Type B pancreatic cell (in vitro differentiated cells): ENCODE results near the gene OR52B2. TPM values are rescaled to one million over a fixed set of nuclear protein-coding genes. Genes with fewer than 3 reads are reported as not detected.
"Not testable (repeated sequence)": the region's sequence is repeated elsewhere in the genome, so short reads cannot be mapped to it uniquely, and the experiment has no call there.

Source experiments
- DNase-seq: peaks from one replicate; pipeline ENCODE4 v3.0.0; 2021; ENCODE audit warnings: mixed read lengths; ENCODE audit not compliant: unreplicated experiment; ENCODE audit errors: extremely low spot score
- H3K27ac Mint-ChIP-seq: 2 replicates; pipeline ENCODE4 v1.8.0; 2021; ENCODE audit warnings: mild to moderate bottlenecking, mixed read lengths
- H3K27me3 Mint-ChIP-seq: 2 replicates; pipeline ENCODE4 v1.8.0; 2021; ENCODE audit warnings: mixed read lengths
- H3K36me3 Mint-ChIP-seq: 2 replicates; pipeline ENCODE4 v1.8.0; 2021; ENCODE audit warnings: mixed read lengths
- H3K4me1 Mint-ChIP-seq: one replicate; pipeline ENCODE4 v1.8.0; 2021; ENCODE audit warnings: mixed read lengths; ENCODE audit not compliant: unreplicated experiment
- H3K4me3 Mint-ChIP-seq: 2 replicates; pipeline ENCODE4 v1.8.0; 2021; ENCODE audit warnings: mild to moderate bottlenecking, mixed read lengths
- H3K9me3 Mint-ChIP-seq: 2 replicates; pipeline ENCODE4 v1.8.0; 2021; ENCODE audit warnings: mixed read lengths
- CTCF ChIP-seq: fragments of 200-600 bp; sonication (generic); conservative IDR thresholded peaks from 2 replicates; pipeline ENCODE4 v1.5.0; 2021; ENCODE audit warnings: antibody characterized with exemption, mild to moderate bottlenecking
- total RNA-seq: library from RNA; stranded (reverse); gene quantifications from 2 replicates; pipeline ENCODE4 v1.2.1, GENCODE V29; 2021; ENCODE audit warnings: low replicate concordance

Gene OR52B2
- total RNA-seq, 1 donor from 2014 or later = not detected

- Mint-ChIP-seq H3K4me3 (no peak overlapping the region), H3K4me1 (no peaks in the 10 kb centered on the region), H3K27me3 (no peaks in the 10 kb centered on the region), H3K9me3 (no peaks in the 10 kb centered on the region), H3K27ac (no peak overlapping the region), H3K36me3 (no peaks in the 10 kb centered on the region)
- TF ChIP-seq CTCF = no peak
- no peak for DNase-seq
Observed at GRCh38 chr11:6156628-6157359, 13.3 kb downstream of the OR52B2 start.

- TF ChIP-seq CTCF = no peak
- Mint-ChIP-seq H3K4me3 (no peak overlapping the region), H3K4me1 (no peaks in the 10 kb centered on the region), H3K27me3 (no peaks in the 10 kb centered on the region), H3K27ac (no peak overlapping the region), H3K9me3 (no peaks in the 10 kb centered on the region), H3K36me3 (no peaks in the 10 kb centered on the region)
- DNase-seq = no peak
Observed at GRCh38 chr11:6152126-6152525, 18.0 kb downstream of the OR52B2 start.

- no peak for TF ChIP-seq CTCF
- no peaks in the 10 kb centered on the region for H3K36me3 Mint-ChIP-seq
- H3K9me3 Mint-ChIP-seq = no peaks in the 10 kb centered on the region
- no peak overlapping the region for H3K4me3 Mint-ChIP-seq
- DNase-seq = no peak
- no peak overlapping the region for H3K27ac Mint-ChIP-seq
- no peaks in the 10 kb centered on the region for H3K27me3 Mint-ChIP-seq
- H3K4me1 Mint-ChIP-seq = no peaks in the 10 kb centered on the region
Observed at GRCh38 chr11:6151117-6151516, 19.0 kb downstream of the OR52B2 start.

GRCh38 chr11:6143737-6144136 is 26.4 kb downstream of the OR52B2 start:
- H3K36me3 Mint-ChIP-seq, H3K27me3 Mint-ChIP-seq, DNase-seq, H3K9me3 Mint-ChIP-seq, H3K27ac Mint-ChIP-seq, H3K4me1 Mint-ChIP-seq: not testable (repeated sequence)
- peak overlapping the region; percentile 66 for H3K4me3 Mint-ChIP-seq

GRCh38 chr11:6142936-6143335 is 27.2 kb downstream of the OR52B2 start:
- H3K4me3 Mint-ChIP-seq = peak overlapping the region; percentile 66
- H3K27ac Mint-ChIP-seq = no peak overlapping the region
- H3K27me3 Mint-ChIP-seq = no peaks in the 10 kb centered on the region
- no peaks in the 10 kb centered on the region for H3K4me1 Mint-ChIP-seq
- no peak for DNase-seq
- no peak for TF ChIP-seq CTCF
- no peaks in the 10 kb centered on the region for H3K36me3 Mint-ChIP-seq
- no peaks in the 10 kb centered on the region for H3K9me3 Mint-ChIP-seq

GRCh38 chr11:6135936-6136335 is 34.2 kb downstream of the OR52B2 start:
- H3K4me3 Mint-ChIP-seq, DNase-seq, H3K27ac Mint-ChIP-seq, H3K9me3 Mint-ChIP-seq, H3K27me3 Mint-ChIP-seq, H3K4me1 Mint-ChIP-seq, H3K36me3 Mint-ChIP-seq: not testable (repeated sequence)

GRCh38 chr11:6132431-6132830 is 37.7 kb downstream of the OR52B2 start:
- Mint-ChIP-seq H3K4me1 (no peaks in the 10 kb centered on the region), H3K27me3 (no peaks in the 10 kb centered on the region), H3K36me3 (no peaks in the 10 kb centered on the region), H3K27ac (no peak overlapping the region), H3K4me3 (no peak overlapping the region), H3K9me3 (no peaks in the 10 kb centered on the region)
- no peak for TF ChIP-seq CTCF
- no peak for DNase-seq
